Measurements from ENCODE around the gene TBX4. TPM values are rescaled to one million over a fixed set of nuclear protein-coding genes. Genes with fewer than 3 reads are reported as not detected.
A peak's percentile ranks its signal among the peaks of the same experiment; 100 is the strongest.

TBX4 gene
- total and polyA plus RNA-seq, 2 of the 13 experiments (the other 11 are each of a cell fraction or from before 2014, with no cell fraction given) = 0.11 to 1.1 TPM

DNA sequence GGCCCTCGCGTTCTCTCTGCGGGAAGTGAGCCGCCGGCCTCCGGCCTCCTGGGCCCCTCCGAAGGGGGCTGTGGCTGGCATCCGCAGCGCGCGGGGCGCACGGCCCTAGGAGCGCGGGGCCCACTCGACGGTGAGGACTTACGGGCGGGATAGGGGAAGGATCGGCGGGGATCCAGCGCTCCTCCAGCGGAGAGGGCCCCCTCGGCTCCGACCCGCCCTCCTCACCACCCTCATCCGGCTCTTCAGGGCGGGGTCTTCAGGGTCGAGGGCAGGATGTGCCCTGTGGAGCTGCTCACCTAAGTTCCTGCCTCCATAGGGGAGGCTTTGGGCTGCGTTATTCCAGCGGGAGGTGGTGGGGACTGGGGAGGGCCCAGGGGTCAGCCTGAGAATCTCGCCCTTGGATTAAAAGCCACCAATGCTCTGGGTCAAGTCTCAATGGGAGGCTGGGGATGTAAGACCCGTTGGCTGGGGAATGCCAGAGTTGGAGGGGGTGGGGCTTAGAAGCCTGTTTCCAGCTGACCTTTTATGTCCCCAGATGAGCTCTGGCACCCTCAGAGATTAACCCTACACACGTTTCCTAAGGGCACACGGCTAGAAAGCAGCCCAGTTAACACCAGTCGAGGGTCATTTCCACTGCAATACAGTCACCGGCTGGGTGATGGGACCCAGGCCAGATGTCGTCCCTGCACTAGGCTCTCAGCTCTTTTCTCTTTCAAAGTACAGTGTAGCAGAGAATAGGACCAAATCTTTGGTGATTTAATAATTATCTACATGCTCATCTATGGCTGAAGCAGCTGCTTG, 39.2 kb upstream of the TBX4 start (continued):
- TF ChIP-seq, protein P1, sequence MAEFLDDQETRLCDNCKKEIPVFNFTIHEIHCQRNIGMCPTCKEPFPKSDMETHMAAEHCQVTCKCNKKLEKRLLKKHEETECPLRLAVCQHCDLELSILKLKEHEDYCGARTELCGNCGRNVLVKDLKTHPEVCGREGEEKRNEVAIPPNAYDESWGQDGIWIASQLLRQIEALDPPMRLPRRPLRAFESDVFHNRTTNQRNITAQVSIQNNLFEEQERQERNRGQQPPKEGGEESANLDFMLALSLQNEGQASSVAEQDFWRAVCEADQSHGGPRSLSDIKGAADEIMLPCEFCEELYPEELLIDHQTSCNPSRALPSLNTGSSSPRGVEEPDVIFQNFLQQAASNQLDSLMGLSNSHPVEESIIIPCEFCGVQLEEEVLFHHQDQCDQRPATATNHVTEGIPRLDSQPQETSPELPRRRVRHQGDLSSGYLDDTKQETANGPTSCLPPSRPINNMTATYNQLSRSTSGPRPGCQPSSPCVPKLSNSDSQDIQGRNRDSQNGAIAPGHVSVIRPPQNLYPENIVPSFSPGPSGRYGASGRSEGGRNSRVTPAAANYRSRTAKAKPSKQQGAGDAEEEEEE (CRISPR knock-in tag; IDR thresholded peaks at IDR 0.05; ENCODE audit: borderline replicate concordance) = 0 out of 2 replicates have a peak, but pooled peaks have one; percentile 30
- TF ChIP-seq ZNF75D (CRISPR knock-in tag; IDR thresholded peaks at IDR 0.05; ENCODE audit: borderline replicate concordance) (peak; percentile 81; the same call in 1 of the 2 replicates), HDAC6 (IDR thresholded peaks at IDR 0.05; ENCODE audit: low read depth, low read length) (no peak), DPF2 (CRISPR knock-in tag; IDR thresholded peaks at IDR 0.05; ENCODE audit: borderline replicate concordance, low read depth) (no peak; the same call in 1 of the 2 replicates), ZNF800 (CRISPR knock-in tag; IDR thresholded peaks at IDR 0.05) (peak; percentile 94; the same call in 1 of the 2 replicates), ZNF552 (CRISPR knock-in tag; IDR thresholded peaks at IDR 0.05; ENCODE audit: borderline replicate concordance) (no peak; the same call in 1 of the 2 replicates), KLF6 (CRISPR knock-in tag; IDR thresholded peaks at IDR 0.05) (no peak; the same call in 1 of the 2 replicates), ZNF850 (CRISPR knock-in tag; conservative IDR thresholded peaks at IDR 0.05) (no peak), ZNF777 (CRISPR knock-in tag; IDR thresholded peaks at IDR 0.05) (peak; percentile 99), CHD4 (IDR thresholded peaks at IDR 0.05; ENCODE audit: borderline replicate concordance, low read length) (no peak), TBX2 (CRISPR knock-in tag; IDR thresholded peaks at IDR 0.05; ENCODE audit: borderline replicate concordance) (0 out of 2 replicates have a peak, but pooled peaks have one; percentile 25), ZNF792 (CRISPR knock-in tag; IDR thresholded peaks at IDR 0.05) (0 out of 2 replicates have a peak, but pooled peaks have one; percentile 13), ZNF3 (CRISPR knock-in tag; IDR thresholded peaks at IDR 0.05) (0 out of 2 replicates have a peak, but pooled peaks have one; percentile 11), ZNF558 (CRISPR knock-in tag; IDR thresholded peaks at IDR 0.05; ENCODE audit: borderline replicate concordance) (no peak), ZNF891 (CRISPR knock-in tag; IDR thresholded peaks at IDR 0.05) (no peak; the same call in 1 of the 2 replicates), KDM1A (CRISPR knock-in tag; IDR thresholded peaks at IDR 0.05) (peak; percentile 9; the same call in 1 of the 2 replicates), CBFB (CRISPR knock-in tag; IDR thresholded peaks at IDR 0.05) (peak; percentile 11; the same call in 1 of the 2 replicates), SMAD3 (CRISPR knock-in tag; IDR thresholded peaks at IDR 0.05) (no peak), ZNF282 (IDR thresholded peaks at IDR 0.05; ENCODE audit: partially characterized antibody) (no peak), ZBTB8A (CRISPR knock-in tag; IDR thresholded peaks at IDR 0.05; ENCODE audit: borderline replicate concordance, low read depth) (no peak), ZSCAN29 (CRISPR knock-in tag; conservative IDR thresholded peaks at IDR 0.05) (peak; percentile 55; the same call in 1 of the 2 replicates), ZNF263 (CRISPR knock-in tag; IDR thresholded peaks at IDR 0.05) (no peak), ZEB1 (IDR thresholded peaks at IDR 0.05; ENCODE audit: insufficient replicate concordance, low read depth) (no peak)
- TF ChIP-seq, protein P2, sequence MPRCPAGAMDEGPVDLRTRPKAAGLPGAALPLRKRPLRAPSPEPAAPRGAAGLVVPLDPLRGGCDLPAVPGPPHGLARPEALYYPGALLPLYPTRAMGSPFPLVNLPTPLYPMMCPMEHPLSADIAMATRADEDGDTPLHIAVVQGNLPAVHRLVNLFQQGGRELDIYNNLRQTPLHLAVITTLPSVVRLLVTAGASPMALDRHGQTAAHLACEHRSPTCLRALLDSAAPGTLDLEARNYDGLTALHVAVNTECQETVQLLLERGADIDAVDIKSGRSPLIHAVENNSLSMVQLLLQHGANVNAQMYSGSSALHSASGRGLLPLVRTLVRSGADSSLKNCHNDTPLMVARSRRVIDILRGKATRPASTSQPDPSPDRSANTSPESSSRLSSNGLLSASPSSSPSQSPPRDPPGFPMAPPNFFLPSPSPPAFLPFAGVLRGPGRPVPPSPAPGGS (CRISPR knock-in tag; IDR thresholded peaks at IDR 0.05) = peak; percentile 21; the same call in 1 of the 2 replicates
- TF ChIP-seq, protein P3, sequence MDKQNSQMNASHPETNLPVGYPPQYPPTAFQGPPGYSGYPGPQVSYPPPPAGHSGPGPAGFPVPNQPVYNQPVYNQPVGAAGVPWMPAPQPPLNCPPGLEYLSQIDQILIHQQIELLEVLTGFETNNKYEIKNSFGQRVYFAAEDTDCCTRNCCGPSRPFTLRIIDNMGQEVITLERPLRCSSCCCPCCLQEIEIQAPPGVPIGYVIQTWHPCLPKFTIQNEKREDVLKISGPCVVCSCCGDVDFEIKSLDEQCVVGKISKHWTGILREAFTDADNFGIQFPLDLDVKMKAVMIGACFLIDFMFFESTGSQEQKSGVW (CRISPR knock-in tag; IDR thresholded peaks at IDR 0.05; ENCODE audit: borderline replicate concordance) = no peak

Data from HepG2 (cell line).